Rectal smooth muscle tissue (tissue), 1 donor: ENCODE results near the gene FNDC3B.

Experiments used
- H3K27ac ChIP-seq: one replicate; pipeline ENCODE4 v1.7.0; 2013; ENCODE audit warnings: low read depth, low read length, inconsistent platforms
- H3K27me3 ChIP-seq: one replicate; pipeline ENCODE4 v1.7.0; 2013; ENCODE audit warnings: low read length; ENCODE audit not compliant: control insufficient read depth, insufficient read depth
- H3K36me3 ChIP-seq: one replicate; pipeline ENCODE4 v1.7.0; 2013; ENCODE audit warnings: low read length; ENCODE audit not compliant: control insufficient read depth, insufficient read depth
- H3K4me1 ChIP-seq: one replicate; pipeline ENCODE4 v1.7.0; 2013; ENCODE audit warnings: low read length; ENCODE audit not compliant: control insufficient read depth, insufficient read depth
- H3K4me3 ChIP-seq: one replicate; pipeline ENCODE4 v1.7.0; 2013; ENCODE audit warnings: low read length
- H3K9ac ChIP-seq: one replicate; pipeline ENCODE4 v1.7.0; 2013; ENCODE audit warnings: low read length

FNDC3B gene

GRCh38 chr3:172388412-172389078, 349.2 kb downstream of the FNDC3B start:
- Histone ChIP-seq H3K4me1 (peaks cover 4% of the 10 kb centered on the region), H3K27ac (no peak overlapping the region), H3K9ac (no peak overlapping the region), H3K4me3 (no peak overlapping the region), H3K27me3 (no peaks in the 10 kb centered on the region), H3K36me3 (no peaks in the 10 kb centered on the region)

- no peak overlapping the region for H3K9ac ChIP-seq
- H3K4me1 ChIP-seq: peaks cover 4% of the 10 kb centered on the region
- H3K4me3 ChIP-seq: no peak overlapping the region
- H3K36me3 ChIP-seq: no peaks in the 10 kb centered on the region
- H3K27me3 ChIP-seq: no peaks in the 10 kb centered on the region
- H3K27ac ChIP-seq: no peak overlapping the region
These were observed 351.4 kb downstream of the FNDC3B start for GRCh38 chr3:172390792-172391191.

- Histone ChIP-seq H3K9ac (no peak overlapping the region), H3K27ac (no peak overlapping the region), H3K27me3 (no peaks in the 10 kb centered on the region), H3K36me3 (no peaks in the 10 kb centered on the region), H3K4me1 (peaks cover 4% of the 10 kb centered on the region), H3K4me3 (no peak overlapping the region)
These were observed 352.4 kb downstream of the FNDC3B start for GRCh38 chr3:172391592-172392302.

- no peak overlapping the region for H3K4me3 ChIP-seq
- no peak overlapping the region for H3K9ac ChIP-seq
- no peaks in the 10 kb centered on the region for H3K27me3 ChIP-seq
- H3K36me3 ChIP-seq: peaks cover 2% of the 10 kb centered on the region
- H3K4me1 ChIP-seq: peaks cover 4% of the 10 kb centered on the region
- no peak overlapping the region for H3K27ac ChIP-seq
These were observed 355.3 kb downstream of the FNDC3B start for GRCh38 chr3:172394692-172395091.

GRCh38 chr3:172396400-172396799, 357.0 kb downstream of the FNDC3B start:
- no peak overlapping the region for H3K9ac ChIP-seq
- H3K27me3 ChIP-seq: no peaks in the 10 kb centered on the region
- peaks cover under 1% of the 10 kb centered on the region for H3K4me1 ChIP-seq
- peaks cover 2% of the 10 kb centered on the region for H3K36me3 ChIP-seq
- H3K27ac ChIP-seq: no peak overlapping the region
- no peak overlapping the region for H3K4me3 ChIP-seq

GRCh38 chr3:172397716-172398405, 358.5 kb downstream of the FNDC3B start:
- no peaks in the 10 kb centered on the region for H3K4me1 ChIP-seq
- H3K9ac ChIP-seq: no peak overlapping the region
- no peaks in the 10 kb centered on the region for H3K27me3 ChIP-seq
- peaks cover 2% of the 10 kb centered on the region for H3K36me3 ChIP-seq
- H3K27ac ChIP-seq: no peak overlapping the region
- no peak overlapping the region for H3K4me3 ChIP-seq

- no peak overlapping the region for H3K4me3 ChIP-seq
- no peaks in the 10 kb centered on the region for H3K4me1 ChIP-seq
- no peak overlapping the region for H3K9ac ChIP-seq
- no peak overlapping the region for H3K27ac ChIP-seq
- H3K36me3 ChIP-seq: peaks cover 2% of the 10 kb centered on the region
- H3K27me3 ChIP-seq: no peaks in the 10 kb centered on the region
These were observed 359.1 kb downstream of the FNDC3B start for GRCh38 chr3:172398484-172398883.

- no peak overlapping the region for H3K9ac ChIP-seq
- H3K36me3 ChIP-seq: peaks cover 2% of the 10 kb centered on the region
- no peak overlapping the region for H3K4me3 ChIP-seq
- H3K27ac ChIP-seq: no peak overlapping the region
- no peaks in the 10 kb centered on the region for H3K4me1 ChIP-seq
- no peaks in the 10 kb centered on the region for H3K27me3 ChIP-seq
These were observed 362.7 kb downstream of the FNDC3B start for GRCh38 chr3:172402090-172402489.

GRCh38 chr3:172402892-172403643, 363.7 kb downstream of the FNDC3B start:
- Histone ChIP-seq H3K9ac (no peak overlapping the region), H3K27me3 (no peaks in the 10 kb centered on the region), H3K36me3 (peaks cover 2% of the 10 kb centered on the region), H3K27ac (no peak overlapping the region), H3K4me3 (no peak overlapping the region), H3K4me1 (no peaks in the 10 kb centered on the region)

- no peaks in the 10 kb centered on the region for H3K4me1 ChIP-seq
- H3K27ac ChIP-seq: no peak overlapping the region
- no peak overlapping the region for H3K9ac ChIP-seq
- no peaks in the 10 kb centered on the region for H3K27me3 ChIP-seq
- H3K36me3 ChIP-seq: no peaks in the 10 kb centered on the region
- H3K4me3 ChIP-seq: no peak overlapping the region
These were observed 365.0 kb downstream of the FNDC3B start for GRCh38 chr3:172404237-172404962.

GRCh38 chr3:172405914-172406313, 366.5 kb downstream of the FNDC3B start:
- Histone ChIP-seq H3K4me3 (no peak overlapping the region), H3K36me3 (no peaks in the 10 kb centered on the region)

GRCh38 chr3:172407872-172408271, 368.5 kb downstream of the FNDC3B start:
- no peak overlapping the region for H3K4me3 ChIP-seq
- H3K4me1 ChIP-seq: no peaks in the 10 kb centered on the region
- no peaks in the 10 kb centered on the region for H3K36me3 ChIP-seq
- H3K27me3 ChIP-seq: no peaks in the 10 kb centered on the region
- no peak overlapping the region for H3K27ac ChIP-seq
- no peak overlapping the region for H3K9ac ChIP-seq

More at GRCh38 chr3:172405914-172406313, 366.5 kb downstream of the FNDC3B start:
- Histone ChIP-seq H3K9ac (no peak overlapping the region), H3K27ac (no peak overlapping the region), H3K4me1 (no peaks in the 10 kb centered on the region), H3K27me3 (no peaks in the 10 kb centered on the region)
